Kidney (tissue), 11 donors: Measurements from ENCODE around the gene CKAP2. TPM values are rescaled to one million over a fixed set of nuclear protein-coding genes. Genes with fewer than 3 reads are reported as not detected.
"Not testable (repeated sequence)": the region's sequence is repeated elsewhere in the genome, so short reads cannot be mapped to it uniquely, and the experiment has no call there.

Experiments used
- DNase-seq, 5 donors: peaks; one replicate each; pipeline ENCODE4 v3.0.0-alpha.2; 2013 to 2020
- FAIRE-seq: peaks from 2 replicates; lab custom pipeline; 2012; peaks lifted over from hg19 to GRCh38; lab: Jason Lieb, UNC
- H3K27ac ChIP-seq, 2 donors: one replicate each; pipeline ENCODE4 v1.7.0; 2013; ENCODE audit warnings: low read depth in 2 of 2, low read length in 2 of 2, inconsistent platforms in 1 of 2
- H3K27me3 ChIP-seq: one replicate; pipeline ENCODE4 v1.7.1; 2013; ENCODE audit warnings: low read length, inconsistent platforms; ENCODE audit not compliant: control insufficient read depth, insufficient read depth
- H3K36me3 ChIP-seq, 3 donors: one replicate each; pipeline versions ENCODE4 v1.7.0 to v1.7.1; 2013; ENCODE audit warnings: low read length in 3 of 3, control low read depth in 1 of 3, inconsistent platforms in 1 of 3; ENCODE audit not compliant: insufficient read depth in 3 of 3, control insufficient read depth in 2 of 3
- H3K4me1 ChIP-seq, 3 donors: one replicate each; pipeline versions ENCODE4 v1.7.0 to v1.7.1; 2013; ENCODE audit warnings: low read length in 3 of 3, inconsistent platforms in 1 of 3, low read depth in 1 of 3; ENCODE audit not compliant: control insufficient read depth in 2 of 3, insufficient read depth in 2 of 3
- H3K4me3 ChIP-seq, 3 donors: one replicate each; pipeline versions ENCODE4 v1.7.0 to v1.8.1; 2013; ENCODE audit warnings: low read length in 3 of 3, control low read depth in 1 of 3, inconsistent platforms in 1 of 3
- H3K9ac ChIP-seq, 3 donors: one replicate each; pipeline versions ENCODE4 v1.7.0 to v1.7.1; 2013; ENCODE audit warnings: low read length in 3 of 3, control low read depth in 1 of 3, inconsistent platforms in 1 of 3
- H3K9me3 ChIP-seq, 3 donors: one replicate each; pipeline versions ENCODE4 v1.7.0 to v1.7.1; 2013; ENCODE audit warnings: low read length in 3 of 3, control low read depth in 1 of 3, inconsistent platforms in 1 of 3; ENCODE audit not compliant: control insufficient read depth in 2 of 3, insufficient read depth in 1 of 3
- intact Hi-C: fragments of 100-400 bp; cut with DNase I; formaldehyde crosslinking; loops from one replicate; pipeline ENCODE4 v1.11.1; 2022
- polyA plus RNA-seq: library from polyadenylated mRNA; stranded (reverse); fragments of 350-450 nt; fragmentation: Illumina TruSeq; extraction: RNeasy Lipid Tissue Mini Kit (QIAGEN cat#74804); gene quantifications from one replicate; pipeline ENCODE4 v1.2.3, GENCODE V29; 2014; ENCODE audit warnings: low read depth, low replicate concordance; ENCODE audit not compliant: insufficient read depth
- total RNA-seq: library from RNA; stranded (reverse); fragmentation: NEBNext Ultra II Directional; extraction: Animal tissue kit (Norgen Biotek cat#: 25700); gene quantifications from one replicate; pipeline ENCODE4 v1.2.1, GENCODE V29; 2021
- donor health status: control.
- donor health status: control.
- donor health status: DM: yes; HTN: yes; CAD: no.
- donor health status: Normal renal cell carcinoma (clear cell type).

CKAP2 gene
- total and polyA plus RNA-seq, 2 donors from 2014 or later: 4.9 to 5.8 TPM

- intact Hi-C loops, FAIRE-seq, H3K4me1 ChIP-seq, H3K9ac ChIP-seq, H3K36me3 ChIP-seq, H3K4me3 ChIP-seq, H3K27me3 ChIP-seq, DNase-seq, H3K9me3 ChIP-seq, H3K27ac ChIP-seq: not testable (repeated sequence)
Observed at GRCh38 chr13:52523323-52523722, 68.0 kb downstream of the CKAP2 start.

Other genes starting within 250 kb of the CKAP2 start
- 6.4 TPM for gene THSD1, start 49.3 kb upstream of the CKAP2 start, total RNA-seq
- gene THSD1, start 49.3 kb upstream of the CKAP2 start, polyA plus RNA-seq: 2.2 TPM
- gene VPS36, start 4.8 kb upstream of the CKAP2 start, total RNA-seq: 48.9 TPM
- 19.2 TPM for gene VPS36, start 4.8 kb upstream of the CKAP2 start, polyA plus RNA-seq
- 9.3 TPM for gene HNRNPA1L2, start 187.0 kb downstream of the CKAP2 start, total RNA-seq
- 8.9 TPM for gene HNRNPA1L2, start 187.0 kb downstream of the CKAP2 start, polyA plus RNA-seq
- gene SUGT1, start 197.4 kb downstream of the CKAP2 start, total RNA-seq: 51.5 TPM
- gene SUGT1, start 197.4 kb downstream of the CKAP2 start, polyA plus RNA-seq: 55.8 TPM